GM12891 (cell line): ENCODE results near the gene PRSS16.

Experiments
- DNase-seq: peaks from one replicate; pipeline ENCODE4 v3.0.0; 2011; ENCODE audit warnings: low spot score; ENCODE audit not compliant: insufficient read length
- FAIRE-seq: peaks from 2 replicates; lab custom pipeline; 2011; peaks lifted over from hg19 to GRCh38; lab: Jason Lieb, UNC
- PAX5 ChIP-seq: IDR thresholded peaks from 2 replicates; pipeline ENCODE4 v1.6.1; 2011; ENCODE audit warnings: low read length, moderate library complexity, mild to moderate bottlenecking; ENCODE audit not compliant: insufficient read depth, severe bottlenecking
- POLR2A ChIP-seq: IDR thresholded peaks from 2 replicates; pipeline ENCODE4 v1.6.1; 2011; ENCODE audit warnings: low read depth, low read length, control low read depth
- POLR2AphosphoS5 ChIP-seq: IDR thresholded peaks from 2 replicates; pipeline ENCODE4 v1.6.1; 2011; ENCODE audit warnings: low read depth, low read length, control low read depth
- POU2F2 ChIP-seq: IDR thresholded peaks from 2 replicates; pipeline ENCODE4 v1.6.1; 2011; ENCODE audit warnings: low read depth, mild to moderate bottlenecking, control low read depth, low read length, moderate library complexity
- SPI1 ChIP-seq: IDR thresholded peaks from 2 replicates; pipeline ENCODE4 v1.6.1; 2011; ENCODE audit warnings: low read depth, low read length, control low read depth
- TAF1 ChIP-seq: IDR thresholded peaks from 2 replicates; pipeline ENCODE4 v1.6.1; 2011; ENCODE audit warnings: low read depth, low read length, control low read depth

The PRSS16 gene

DNA sequence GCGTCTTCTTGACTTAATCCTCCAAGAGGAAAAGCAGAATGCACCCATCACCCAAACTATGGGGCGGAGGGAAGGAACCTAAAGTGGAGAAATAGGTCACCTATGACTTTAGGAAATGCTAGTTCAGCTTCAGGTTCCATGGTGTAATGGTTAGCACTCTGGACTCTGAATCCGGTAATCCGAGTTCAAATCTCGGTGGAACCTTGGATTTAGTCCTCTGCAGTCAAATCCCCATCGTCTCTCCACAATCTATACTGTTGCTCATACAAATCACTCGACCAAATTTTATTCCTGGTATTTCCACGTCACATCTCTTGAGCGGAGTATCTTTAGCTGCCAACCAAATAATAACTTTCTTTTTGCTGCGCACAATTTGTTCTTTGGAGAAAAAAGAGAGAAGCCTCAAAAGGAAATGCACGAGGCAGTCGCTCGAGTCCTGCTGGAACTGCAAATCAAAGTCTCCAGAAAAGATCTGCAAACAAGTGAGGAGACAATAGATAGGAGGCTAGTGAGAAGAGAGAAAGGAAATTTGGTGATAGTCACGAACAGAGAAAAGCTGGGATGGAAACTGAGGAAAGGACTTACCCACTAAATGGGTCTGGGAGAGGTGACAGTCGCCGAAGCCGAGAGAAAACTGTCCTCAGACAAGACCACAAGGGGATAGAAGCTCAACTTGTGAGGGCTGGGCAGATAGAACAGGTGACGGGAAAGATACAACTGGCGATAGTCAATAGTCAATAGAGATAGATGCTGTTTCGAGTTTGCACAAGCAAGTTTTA lies 48.0 kb downstream of the PRSS16 start:
- no peak for FAIRE-seq
- no peak for DNase-seq
- TF ChIP-seq PAX5 (no peak), POU2F2 (no peak), POLR2A (no peak), TAF1 (no peak), POLR2AphosphoS5 (no peak), SPI1 (no peak)

DNA sequence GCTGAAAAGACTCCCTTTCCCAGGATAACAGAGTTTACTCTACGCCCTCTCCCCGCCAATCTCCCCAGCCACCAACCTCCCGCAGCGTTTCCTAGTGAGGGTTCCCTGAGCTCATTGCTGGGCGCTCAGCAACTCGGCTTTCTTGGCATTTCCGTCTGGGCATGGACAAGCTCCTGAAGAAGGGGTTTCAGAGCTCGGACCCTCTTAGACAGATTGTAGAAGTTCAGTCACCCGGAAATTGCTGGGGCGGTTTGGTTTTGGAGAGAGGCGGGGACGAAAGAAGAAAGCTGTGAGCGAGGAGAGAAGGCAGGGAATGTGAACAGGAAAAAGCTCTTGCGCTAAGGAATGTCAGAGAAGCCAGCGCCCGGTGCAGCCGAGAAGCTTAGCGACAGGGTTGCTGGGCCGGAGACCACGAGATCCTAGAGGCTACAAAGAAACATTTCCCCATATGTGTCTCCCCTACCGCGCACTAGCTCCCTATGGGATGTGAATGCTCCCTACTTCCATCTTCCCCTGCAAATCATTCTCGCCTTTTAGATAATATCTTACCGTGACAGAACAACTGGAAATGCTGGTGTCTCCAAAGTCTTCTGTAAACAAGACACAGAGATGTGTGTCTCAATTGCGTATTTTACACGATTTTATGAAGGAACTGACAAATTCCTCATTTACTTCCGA lies 48.7 kb downstream of the PRSS16 start:
- no peak for DNase-seq

DNA sequence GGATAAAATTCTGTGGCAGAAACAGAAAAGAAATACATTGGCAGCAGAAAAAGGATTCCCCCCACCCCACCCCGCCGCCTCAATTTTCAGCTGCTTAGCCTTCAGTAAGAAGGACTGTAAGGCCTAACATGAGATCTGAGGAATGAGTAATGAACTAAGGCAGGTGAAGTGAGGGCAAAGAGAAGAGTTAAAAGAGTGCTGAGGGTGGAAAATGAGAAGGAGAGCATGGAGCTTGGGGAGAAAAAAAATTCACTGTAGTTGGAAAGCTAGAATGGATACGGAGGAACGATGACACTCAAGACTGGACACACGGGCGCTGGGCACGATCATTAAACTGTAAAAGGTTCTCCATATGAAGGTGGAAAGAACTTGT lies 50.0 kb downstream of the PRSS16 start:
- no peak for TF ChIP-seq PAX5
- no peak for TF ChIP-seq POLR2A
- TF ChIP-seq POU2F2 = no peak
- TF ChIP-seq POLR2AphosphoS5 = no peak
- no peak for TF ChIP-seq TAF1
- no peak for TF ChIP-seq SPI1
- DNase-seq (no peak), FAIRE-seq (no peak)

More for the DNA sequence above, 48.7 kb downstream of the PRSS16 start:
- no peak for FAIRE-seq
- TF ChIP-seq POLR2AphosphoS5 = no peak
- no peak for TF ChIP-seq TAF1
- TF ChIP-seq PAX5 = no peak
- TF ChIP-seq POLR2A = no peak
- TF ChIP-seq SPI1 = no peak
- TF ChIP-seq POU2F2 = no peak

DNA sequence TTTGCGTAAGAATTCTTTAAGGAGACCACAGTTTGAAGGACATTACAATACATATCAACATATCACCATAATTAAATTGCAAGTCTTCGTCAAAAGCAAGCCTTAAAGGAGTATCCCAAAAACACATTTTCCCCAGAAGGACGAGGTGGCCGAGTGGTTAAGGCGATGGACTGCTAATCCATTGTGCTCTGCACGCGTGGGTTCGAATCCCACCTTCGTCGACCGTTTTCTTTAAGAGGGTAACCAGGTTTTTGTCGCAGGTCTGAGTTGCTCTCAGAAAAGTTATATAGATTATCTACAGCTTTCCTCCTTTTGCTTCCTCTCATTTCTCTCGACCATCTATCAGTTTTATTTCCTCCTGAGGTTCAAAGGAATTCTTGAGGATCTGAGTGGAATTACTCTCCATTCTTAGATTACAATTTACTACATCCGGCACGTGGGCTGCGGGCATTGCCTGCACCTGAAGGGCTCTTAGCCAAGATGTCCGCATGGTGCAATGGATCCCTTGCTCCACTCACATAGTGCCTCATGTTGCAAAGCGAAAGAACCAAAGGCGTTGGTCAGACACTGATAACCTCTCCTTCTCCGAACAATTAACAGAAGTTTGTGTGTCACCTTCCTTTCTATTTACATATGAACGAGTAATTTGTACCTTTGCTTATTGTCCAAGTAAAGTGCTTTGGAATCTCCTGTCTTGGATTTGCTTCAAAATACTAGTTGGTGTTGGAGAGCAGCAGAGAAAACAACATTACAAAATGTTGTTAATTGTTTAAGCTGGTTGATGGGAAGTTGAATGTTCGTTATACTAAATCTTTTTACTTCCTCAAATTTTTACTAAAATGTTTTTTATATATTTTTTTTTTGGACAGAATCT lies 50.6 kb downstream of the PRSS16 start:
- DNase-seq = no peak
- FAIRE-seq = no peak
- TF ChIP-seq POLR2A = no peak
- TF ChIP-seq POU2F2 = no peak
- no peak for TF ChIP-seq TAF1
- TF ChIP-seq SPI1 = no peak
- TF ChIP-seq POLR2AphosphoS5 = no peak

DNA sequence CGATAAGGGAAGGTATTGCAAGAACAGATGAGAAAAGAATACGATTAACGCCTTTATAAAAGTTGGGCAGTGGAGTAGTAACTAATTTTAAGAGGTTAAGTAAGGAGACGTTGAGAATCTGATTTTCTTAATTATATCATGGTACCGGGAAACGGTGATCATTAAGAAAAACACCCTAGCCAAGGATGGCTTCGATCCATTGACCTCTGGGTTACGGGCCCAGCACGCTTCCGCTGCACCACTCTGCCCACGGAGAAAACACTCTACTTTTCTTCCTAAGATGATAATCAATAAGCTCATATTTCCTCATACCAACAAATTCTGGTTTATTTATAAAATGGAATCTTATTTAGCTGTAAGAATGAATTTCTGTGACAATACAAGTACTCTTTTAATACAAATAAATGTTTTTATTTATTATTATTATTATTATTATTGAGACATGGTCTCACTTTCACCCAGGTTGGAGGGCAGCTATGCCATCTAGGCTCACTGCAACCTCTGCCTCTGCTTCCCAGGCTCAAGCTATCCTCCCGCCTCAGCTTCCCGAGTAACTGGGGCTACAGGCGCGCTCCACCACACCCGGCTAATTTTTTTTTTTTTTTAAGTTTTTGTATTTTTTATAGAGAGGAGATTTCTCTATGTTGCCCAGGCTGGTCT lies 56.2 kb downstream of the PRSS16 start:
- no peak for TF ChIP-seq SPI1
- no peak for TF ChIP-seq POLR2AphosphoS5
- no peak for TF ChIP-seq POU2F2
- TF ChIP-seq TAF1 = no peak
- TF ChIP-seq POLR2A = no peak
- no peak for TF ChIP-seq PAX5
- DNase-seq = no peak
- no peak for FAIRE-seq
